TTC549 (cell line): ENCODE data around the gene LIPT2.

Experiments
- FAIRE-seq: peaks from 2 replicates; lab custom pipeline; 2012; peaks lifted over from hg19 to GRCh38; lab: Jason Lieb, UNC

The LIPT2 gene

GRCh38 chr11:74464746-74465145 lies 28.8 kb downstream of the LIPT2 start:
- no peak for FAIRE-seq

GRCh38 chr11:74463216-74463615 lies 30.3 kb downstream of the LIPT2 start:
- no peak for FAIRE-seq

GRCh38 chr11:74462631-74463030 lies 30.9 kb downstream of the LIPT2 start:
- no peak for FAIRE-seq

- no peak for FAIRE-seq
Measured at GRCh38 chr11:74462009-74462408, 31.5 kb downstream of the LIPT2 start.

GRCh38 chr11:74460481-74461154 lies 32.9 kb downstream of the LIPT2 start:
- FAIRE-seq, result no peak

- no peak for FAIRE-seq
Measured at GRCh38 chr11:74460065-74460464, 33.5 kb downstream of the LIPT2 start.

GRCh38 chr11:74459584-74459983 lies 33.9 kb downstream of the LIPT2 start:
- no peak for FAIRE-seq

- FAIRE-seq, result no peak
Measured at GRCh38 chr11:74457356-74457755, 36.2 kb downstream of the LIPT2 start.

- FAIRE-seq, result no peak
Measured at GRCh38 chr11:74453373-74453975, 40.0 kb downstream of the LIPT2 start.

GRCh38 chr11:74452366-74452765 lies 41.2 kb downstream of the LIPT2 start:
- no peak for FAIRE-seq

- no peak for FAIRE-seq
Measured at GRCh38 chr11:74450318-74450717, 43.2 kb downstream of the LIPT2 start.

GRCh38 chr11:74449369-74449931 lies 44.1 kb downstream of the LIPT2 start:
- peak; percentile 50 for FAIRE-seq

- FAIRE-seq, result no peak
Measured at GRCh38 chr11:74447720-74448119, 45.8 kb downstream of the LIPT2 start.

GRCh38 chr11:74446532-74446938 lies 47.0 kb downstream of the LIPT2 start:
- no peak for FAIRE-seq

- FAIRE-seq, result no peak
Measured at GRCh38 chr11:74444173-74444826, 49.2 kb downstream of the LIPT2 start.

- no peak for FAIRE-seq
Measured at GRCh38 chr11:74443071-74443864, 50.3 kb downstream of the LIPT2 start.

GRCh38 chr11:74442636-74443035 lies 50.9 kb downstream of the LIPT2 start:
- FAIRE-seq, result no peak
